H1 (cell line): ENCODE results near the gene AGO3. TPM values are rescaled to one million over a fixed set of nuclear protein-coding genes. Genes with fewer than 3 reads are reported as not detected.

ENCODE experiments used
- CTCF ChIA-PET: fragments of 300-600 bp; sonication (Branson Sonifier 250); formaldehyde crosslinking; loops from one replicate; lab custom pipeline; 2021; ENCODE audit not compliant: partially characterized antibody; lab: Charles Lee
- POLR2A ChIA-PET: fragments of 300-600 bp; sonication (Branson Sonifier 250); formaldehyde crosslinking; loops from one replicate; lab custom pipeline; 2021; ENCODE audit warnings: inconsistent platforms; ENCODE audit not compliant: partially characterized antibody; lab: Charles Lee
- DNase-seq, 2 experiments: peaks; one replicate each; pipeline versions ENCODE4 v3.0.0 to v3.0.0-alpha.2; 2010 to 2022; ENCODE audit warnings: low spot score in 2 of 2, low read depth in 1 of 2, mixed read lengths in 1 of 2
- FAIRE-seq: peaks from 2 replicates; lab custom pipeline; 2011; peaks lifted over from hg19 to GRCh38; lab: Jason Lieb, UNC
- H2AFZ ChIP-seq: 2 replicates; pipeline ENCODE4 v1.8.1; 2012; ENCODE audit warnings: low read length, inconsistent platforms
- H2AK5ac ChIP-seq: 2 replicates; pipeline ENCODE4 v1.6.1; 2013; ENCODE audit warnings: low read depth, low read length
- H2BK120ac ChIP-seq: replicated peaks from 2 replicates; pipeline ENCODE3; 2013; ENCODE audit warnings: low read depth, low read length, inconsistent platforms
- H2BK12ac ChIP-seq: 2 replicates; pipeline ENCODE4 v1.6.1; 2013; ENCODE audit warnings: low read depth, low read length
- H2BK15ac ChIP-seq: 2 replicates; pipeline ENCODE4 v1.6.1; 2013; ENCODE audit warnings: low read length
- H2BK20ac ChIP-seq: 2 replicates; pipeline ENCODE4 v1.6.1; 2013; ENCODE audit warnings: low read length
- H2BK5ac ChIP-seq: 2 replicates; pipeline ENCODE4 v1.6.1; 2013; ENCODE audit warnings: low read depth, low read length
- H3K14ac ChIP-seq: 2 replicates; pipeline ENCODE4 v1.6.1; 2013; ENCODE audit warnings: inconsistent platforms; ENCODE audit not compliant: insufficient read length
- H3K18ac ChIP-seq: 2 replicates; pipeline ENCODE4 v1.6.1; 2013; ENCODE audit warnings: low read length; ENCODE audit errors: extremely low read depth
- H3K23ac ChIP-seq: 2 replicates; pipeline ENCODE4 v1.6.1; 2013; ENCODE audit warnings: inconsistent platforms; ENCODE audit not compliant: insufficient read length
- H3K23me2 ChIP-seq: 2 replicates; pipeline ENCODE4 v1.6.1; 2013; ENCODE audit warnings: low read depth, low read length
- H3K27ac ChIP-seq: 2 replicates; pipeline ENCODE4 v1.6.1; 2011; ENCODE audit warnings: low read depth, low read length, inconsistent platforms
- H3K27me3 ChIP-seq, 4 experiments: replicated peaks in 1 of 4; 1 replicate in 1 of 4; 2 replicates in 3 of 4; pipeline versions ENCODE4 v1.6.1 to v1.8.1; 2011 to 2013; ENCODE audit warnings: low read length in 3 of 4, mild to moderate bottlenecking in 3 of 4, inconsistent platforms in 2 of 4, mixed read lengths in 2 of 4, moderate library complexity in 1 of 4; ENCODE audit not compliant: control insufficient read depth in 3 of 4, insufficient read depth in 3 of 4; ENCODE audit errors: extremely low read depth in 1 of 4
- H3K36me3 ChIP-seq, 4 experiments: 2 replicates each; pipeline versions ENCODE4 v1.6.1 to v1.8.1; 2011 to 2013; ENCODE audit warnings: mild to moderate bottlenecking in 4 of 4, low read length in 3 of 4, moderate library complexity in 2 of 4, control low read depth in 1 of 4, inconsistent platforms in 1 of 4; ENCODE audit not compliant: insufficient read depth in 4 of 4, control insufficient read depth in 2 of 4
- H3K4ac ChIP-seq: replicated peaks from 2 replicates; pipeline ENCODE3; 2013; ENCODE audit warnings: low read length, low read depth, mixed read lengths, inconsistent platforms; ENCODE audit not compliant: insufficient read length
- H3K4me1 ChIP-seq, 4 experiments: replicated peaks in 1 of 4; 1 replicate in 1 of 4; 2 replicates in 3 of 4; pipeline versions ENCODE4 v1.6.1 to v1.8.1; 2011 to 2013; ENCODE audit warnings: low read length in 3 of 4, inconsistent platforms in 2 of 4, mixed read lengths in 1 of 4; ENCODE audit not compliant: insufficient read depth in 4 of 4, control insufficient read depth in 3 of 4
- H3K4me2 ChIP-seq, 2 experiments: 2 replicates each; pipeline versions ENCODE4 v1.6.1 to v1.8.1; 2011 to 2013; ENCODE audit warnings: low read depth in 2 of 2, low read length in 2 of 2, control low read depth in 1 of 2, inconsistent platforms in 1 of 2, mild to moderate bottlenecking in 1 of 2; ENCODE audit not compliant: insufficient read depth in 1 of 2
- H3K4me3 ChIP-seq, 4 experiments: fragments of 200-600, 300-600 bp in 1 of 4; sonication (generic), shearing (Covaris generic), sonication (Bioruptor Twin) in 1 of 4; 2 replicates each; pipeline versions ENCODE4 v1.5.1 to v1.8.1; 2011 to 2016; ENCODE audit warnings: low read length in 4 of 4, low read depth in 3 of 4, control low read depth in 2 of 4, inconsistent platforms in 2 of 4, mild to moderate bottlenecking in 2 of 4, mixed read lengths in 1 of 4, moderate library complexity in 1 of 4; ENCODE audit not compliant: insufficient read depth in 2 of 4; ENCODE audit errors: extremely low read depth in 1 of 4
- H3K56ac ChIP-seq: replicated peaks from 2 replicates; pipeline ENCODE3; 2013; ENCODE audit warnings: low read depth, mild to moderate bottlenecking, mixed read lengths, low read length, inconsistent platforms; ENCODE audit not compliant: insufficient read length
- H3K79me1 ChIP-seq: 2 replicates; pipeline ENCODE4 v1.6.1; 2013; ENCODE audit warnings: low read depth, low read length, control low read depth
- H3K79me2 ChIP-seq, 2 experiments: 2 replicates each; pipeline versions ENCODE4 v1.6.1 to v1.8.1; 2012 to 2013; ENCODE audit warnings: low read length in 2 of 2, mild to moderate bottlenecking in 2 of 2, inconsistent platforms in 1 of 2; ENCODE audit not compliant: insufficient read depth in 2 of 2, control insufficient read depth in 1 of 2
- H3K9ac ChIP-seq, 4 experiments: replicated peaks in 1 of 4; 1 replicate in 1 of 4; 2 replicates in 3 of 4; pipeline versions ENCODE4 v1.6.1 to v1.8.1; 2011 to 2013; ENCODE audit warnings: low read depth in 3 of 4, low read length in 3 of 4, control low read depth in 2 of 4, mild to moderate bottlenecking in 2 of 4, moderate library complexity in 2 of 4, inconsistent platforms in 1 of 4; ENCODE audit errors: extremely low read depth in 1 of 4
- H3K9me3 ChIP-seq, 2 experiments: 2 replicates each; pipeline versions ENCODE4 v1.6.1 to v1.8.1; 2012 to 2013; ENCODE audit warnings: mild to moderate bottlenecking in 2 of 2, moderate library complexity in 2 of 2, control low read depth in 1 of 2, inconsistent platforms in 1 of 2, low read depth in 1 of 2, low read length in 1 of 2, mixed read lengths in 1 of 2; ENCODE audit not compliant: insufficient read depth in 2 of 2
- H4K20me1 ChIP-seq, 2 experiments: replicated peaks in 1 of 2; 2 replicates each; pipeline versions ENCODE3 to v1.8.1; 2011 to 2013; ENCODE audit warnings: inconsistent platforms in 2 of 2, low read length in 2 of 2, mild to moderate bottlenecking in 1 of 2; ENCODE audit not compliant: insufficient read depth in 2 of 2, control insufficient read depth in 1 of 2
- H4K5ac ChIP-seq: 2 replicates; pipeline ENCODE4 v1.6.1; 2013; ENCODE audit warnings: low read length, low read depth, mixed read lengths, inconsistent platforms; ENCODE audit not compliant: insufficient read length
- H4K8ac ChIP-seq: 2 replicates; pipeline ENCODE4 v1.8.0; 2013; ENCODE audit warnings: mild to moderate bottlenecking, moderate library complexity, low read length, inconsistent platforms; ENCODE audit not compliant: insufficient read depth; ENCODE audit errors: extremely low read depth
- H4K91ac ChIP-seq: replicated peaks from 2 replicates; pipeline ENCODE3; 2013; ENCODE audit warnings: low read length, mixed read lengths, inconsistent platforms; ENCODE audit not compliant: insufficient read length
- GTF2F1 ChIP-seq: IDR thresholded peaks from 2 replicates; pipeline ENCODE4 v1.6.1; 2012; ENCODE audit warnings: low read depth, low read length, improper control_type of control experiment, borderline replicate concordance
- JUND ChIP-seq: IDR thresholded peaks from 2 replicates; pipeline ENCODE4 v1.6.1; 2011; ENCODE audit warnings: mild to moderate bottlenecking, improper control_type of control experiment, low read length
- KDM4A ChIP-seq: IDR thresholded peaks from one replicate; pipeline ENCODE4 v1.7.1; 2012; ENCODE audit warnings: low read depth, mild to moderate bottlenecking, moderate library complexity, low read length, inconsistent platforms; ENCODE audit not compliant: severe bottlenecking
- NANOG ChIP-seq: IDR thresholded peaks from 2 replicates; pipeline ENCODE4 v1.6.1; 2011; ENCODE audit warnings: low read length, low read depth, mild to moderate bottlenecking, inconsistent platforms; ENCODE audit not compliant: insufficient read depth, poor library complexity, severe bottlenecking
- SIX5 ChIP-seq: IDR thresholded peaks from 2 replicates; pipeline ENCODE4 v1.6.1; 2011; ENCODE audit warnings: mild to moderate bottlenecking, low read depth, low read length
- SUZ12 ChIP-seq: fragments of 200-600 bp; sonication (generic); IDR thresholded peaks from 2 replicates; pipeline ENCODE4 v1.6.1; 2012; ENCODE audit warnings: mild to moderate bottlenecking, inconsistent platforms, low read length, moderate library complexity, mixed read lengths
- TEAD4 ChIP-seq: IDR thresholded peaks from 2 replicates; pipeline ENCODE4 v1.6.1; 2012; ENCODE audit warnings: low read depth, low read length, inconsistent platforms, mixed read lengths
- WGBS, 2 experiments: shearing (Covaris generic) in 1 of 2; methylation state at CpG; one replicate each; pipeline versions ENCODE4 v1.1.6 to v1.1.7; 2013 to 2015; ENCODE audit warnings: low lambda C conversion rate in 2 of 2, mixed read lengths in 2 of 2, inconsistent platforms in 1 of 2, low coverage in 1 of 2, missing lambda C conversion rate in 1 of 2; ENCODE audit not compliant: insufficient replicate concordance in 2 of 2, insufficient coverage in 1 of 2, insufficient read length in 1 of 2; ENCODE audit errors: extremely low coverage in 1 of 2, missing lambda C conversion rate in 1 of 2; 5-methylcytosine and 5-hydroxymethylcytosine counted together
- polyA plus RNA-seq, 7 experiments: library from polyadenylated mRNA; depleted of rRNA in 3 of 7; stranded (reverse) in 5 of 7; unstranded in 2 of 7; fragments of >200 nt in 5 of 7; fragments of 200-250 nt in 2 of 7; gene quantifications; 1 replicate in 5 of 7; 2 replicates in 1 of 7; 4 replicates in 1 of 7; pipeline versions ENCODE4 v1.2.1 to v1.2.3, GENCODE V29; 2011 to 2013; ENCODE audit warnings: missing spikeins in 2 of 7, mixed read lengths in 2 of 7
- total RNA-seq: library from RNA; stranded (reverse); fragmentation: NEBNext Ultra II Directional; extraction: Animal tissue kit (Norgen Biotek cat#: 25700); gene quantifications from 2 replicates; pipeline ENCODE4 v1.2.1, GENCODE V29; 2021
- TF ChIP-seq, protein P1 (sequence below), 3 experiments: IDR thresholded peaks; 1 replicate in 2 of 3; 2 replicates in 1 of 3; pipeline versions ENCODE4 v1.5.1 to v1.6.1; 2011; ENCODE audit warnings: low read length in 3 of 3, mild to moderate bottlenecking in 3 of 3, inconsistent platforms in 2 of 3, low read depth in 1 of 3, moderate library complexity in 1 of 3; ENCODE audit not compliant: insufficient read depth in 1 of 3; ENCODE audit errors: control extremely low read depth in 1 of 3

AGO3 gene
- total and polyA plus RNA-seq, 2 of the 8 experiments (the other 6 are each of a cell fraction or from before 2014, with no cell fraction given), result 10.7 to 26.4 TPM

GRCh38 chr1:35888255-35888654, 42.6 kb upstream of the AGO3 start:
- CTCF ChIA-PET, result interaction anchor here (1.2 to 3.4 kb wide), 4 partner anchors 11 to 35 kb away, joined by 3 to 12 read pairs (median 5); no protein-coding TSS in a partner anchor
- no peak overlapping the region for H3K4me3 ChIP-seq
- no peak for FAIRE-seq

More at GRCh38 chr1:35888255-35888654, 42.6 kb upstream of the AGO3 start:
- Histone ChIP-seq H3K9me3 (no peaks in the 10 kb centered on the region), H3K27me3 (no peaks in the 10 kb centered on the region), H3K9ac (no peak overlapping the region), H3K36me3 (peaks cover 8 to 32% (median 16%) of the 10 kb centered on the region in 4 experiments; a peak in 7 of 8 replicates), H4K20me1 (peaks cover 23 to 25% of the 10 kb centered on the region in 2 experiments), H3K23me2 (peaks cover 10% of the 10 kb centered on the region), H4K91ac (no peak overlapping the region), H2BK120ac (no peak overlapping the region), H2BK20ac (no peak overlapping the region), H4K8ac (no peak overlapping the region), H2BK15ac (no peak overlapping the region), H3K79me2 (peaks cover 16 to 50% of the 10 kb centered on the region in 2 experiments), H3K4ac (no peak overlapping the region), H3K14ac (no peak overlapping the region), H2AK5ac (no peak overlapping the region), H3K79me1 (peaks cover 12% of the 10 kb centered on the region), H2BK12ac (no peak overlapping the region), H2AFZ (no peak overlapping the region), H2BK5ac (no peak overlapping the region), H4K5ac (no peak overlapping the region), H3K27ac (no peak overlapping the region), H3K4me2 (no peak overlapping the region; a peak in 1 of 4 replicates), H3K4me1 (peaks cover 13 to 28% (median 25%) of the 10 kb centered on the region in 4 experiments), H3K23ac (no peak overlapping the region), H3K18ac (no peak overlapping the region), H3K56ac (no peak overlapping the region)
- TF ChIP-seq KDM4A, result no peak
- TF ChIP-seq, protein P1, sequence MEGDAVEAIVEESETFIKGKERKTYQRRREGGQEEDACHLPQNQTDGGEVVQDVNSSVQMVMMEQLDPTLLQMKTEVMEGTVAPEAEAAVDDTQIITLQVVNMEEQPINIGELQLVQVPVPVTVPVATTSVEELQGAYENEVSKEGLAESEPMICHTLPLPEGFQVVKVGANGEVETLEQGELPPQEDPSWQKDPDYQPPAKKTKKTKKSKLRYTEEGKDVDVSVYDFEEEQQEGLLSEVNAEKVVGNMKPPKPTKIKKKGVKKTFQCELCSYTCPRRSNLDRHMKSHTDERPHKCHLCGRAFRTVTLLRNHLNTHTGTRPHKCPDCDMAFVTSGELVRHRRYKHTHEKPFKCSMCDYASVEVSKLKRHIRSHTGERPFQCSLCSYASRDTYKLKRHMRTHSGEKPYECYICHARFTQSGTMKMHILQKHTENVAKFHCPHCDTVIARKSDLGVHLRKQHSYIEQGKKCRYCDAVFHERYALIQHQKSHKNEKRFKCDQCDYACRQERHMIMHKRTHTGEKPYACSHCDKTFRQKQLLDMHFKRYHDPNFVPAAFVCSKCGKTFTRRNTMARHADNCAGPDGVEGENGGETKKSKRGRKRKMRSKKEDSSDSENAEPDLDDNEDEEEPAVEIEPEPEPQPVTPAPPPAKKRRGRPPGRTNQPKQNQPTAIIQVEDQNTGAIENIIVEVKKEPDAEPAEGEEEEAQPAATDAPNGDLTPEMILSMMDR (IDR thresholded peaks at IDR 0.05; ENCODE audit: control extremely low read depth in 1 of 3, insufficient read depth in 1 of 3, low read depth in 1 of 3, low read length in 3 of 3), result no peak
- no peak for TF ChIP-seq TEAD4
- no peak for TF ChIP-seq SUZ12
- TF ChIP-seq GTF2F1, result no peak
- TF ChIP-seq NANOG, result no peak
- TF ChIP-seq SIX5, result no peak
- no peak for TF ChIP-seq JUND
- DNase-seq, result no peak
- POLR2A ChIA-PET, result interaction anchor here (3.2 kb wide), 1 partner anchor 43 kb away, joined by 17 read pairs; the partner anchor contains the start of gene AGO3
- WGBS, 2 experiments, result 97% methylated on average over 11 of the region's 11 CpGs; no CpG with 5 or more reads in 1 of the 2 experiments
